ENCODE results near the gene KHDRBS2. TPM values are rescaled to one million over a fixed set of nuclear protein-coding genes. Genes with fewer than 3 reads are reported as not detected.
A peak's percentile ranks its signal among the peaks of the same experiment; 100 is the strongest.

KHDRBS2 gene
- total and polyA plus RNA-seq, 2 experiments from 2014 or later, result 5.4 to 11.7 TPM

- no peaks in the 10 kb centered on the region for H3K36me3 Mint-ChIP-seq (ENCODE audit: low read depth)
These were observed 399.3 kb downstream of the KHDRBS2 start for GRCh38 chr6:61886608-61887259.

GRCh38 chr6:61869632-61870400 is 416.2 kb downstream of the KHDRBS2 start:
- H3K36me3 ChIP-seq (ENCODE audit: insufficient read depth), result no peaks in the 10 kb centered on the region; the same call in 1 of the 2 replicates
- H3K27ac ChIP-seq (ENCODE audit: low read depth), result no peak overlapping the region
- ATAC-seq (no peak), DNase-seq (ENCODE audit: low spot score) (no peak)
- no peak overlapping the region for H3K4me3 ChIP-seq
- H3K4me2 ChIP-seq, result no peak overlapping the region
- no peak overlapping the region for H2AFZ ChIP-seq
- no peaks in the 10 kb centered on the region for H3K79me2 ChIP-seq (replicated peaks; ENCODE audit: insufficient read depth)
- H3K9me3 Mint-ChIP-seq, result peaks cover 33% of the 10 kb centered on the region
- H3K27ac Mint-ChIP-seq, result no peak overlapping the region
- H3K9me2 ChIP-seq (ENCODE audit: insufficient read depth), result no peaks in the 10 kb centered on the region
- H3K4me3 Mint-ChIP-seq, result no peak overlapping the region
- H3K27me3 ChIP-seq (ENCODE audit: insufficient read depth), result no peaks in the 10 kb centered on the region
- peaks cover 20% of the 10 kb centered on the region; the same call in 2 of the 3 replicates for H3K36me3 Mint-ChIP-seq (ENCODE audit: low read depth)
- H3K4me1 ChIP-seq (ENCODE audit: insufficient read depth), result no peaks in the 10 kb centered on the region
- H3F3A ChIP-seq (replicated peaks; ENCODE audit: low read depth), result no peaks in the 10 kb centered on the region
- no peaks in the 10 kb centered on the region for H4K20me1 ChIP-seq (replicated peaks; ENCODE audit: insufficient read depth)
- no peaks in the 10 kb centered on the region for H3K4me1 Mint-ChIP-seq
- H3K27me3 Mint-ChIP-seq (ENCODE audit: insufficient read depth, low read depth, poor library complexity), result peaks cover 4% of the 10 kb centered on the region
- no peak for TF ChIP-seq EZH2phosphoT487 (IDR thresholded peaks at IDR 0.05; ENCODE audit: unreplicated experiment)
- no peak for TF ChIP-seq CREB1 (CRISPR knock-in tag; IDR thresholded peaks at IDR 0.05; ENCODE audit: low read depth)
- TF ChIP-seq REST (IDR thresholded peaks at IDR 0.05; ENCODE audit: unreplicated experiment), result no peak
- no peak for TF ChIP-seq ZNF114 (CRISPR knock-in tag; IDR thresholded peaks at IDR 0.05)
- TF ChIP-seq POLR2AphosphoS5 (IDR thresholded peaks at IDR 0.05; ENCODE audit: low read depth), result no peak
- no peak for TF ChIP-seq NANOG (IDR thresholded peaks at IDR 0.05; ENCODE audit: borderline replicate concordance)
- no peak for TF ChIP-seq CTCF (conservative IDR thresholded peaks at IDR 0.05; ENCODE audit: low read depth in 2 of 2)
- no peak for TF ChIP-seq STAT1 (IDR thresholded peaks at IDR 0.05; ENCODE audit: unreplicated experiment)
- TF ChIP-seq ETS1 (IDR thresholded peaks at IDR 0.05), result no peak
- no peak for TF ChIP-seq JUNB (IDR thresholded peaks at IDR 0.05; ENCODE audit: unreplicated experiment)
- TF ChIP-seq EZH2 (IDR thresholded peaks at IDR 0.05; ENCODE audit: low read depth, unreplicated experiment), result no peak

More at GRCh38 chr6:61886608-61887259, 399.3 kb downstream of the KHDRBS2 start:
- Mint-ChIP-seq H3K4me3 (no peak overlapping the region), H3K27ac (no peak overlapping the region), H3K27me3 (ENCODE audit: insufficient read depth, low read depth, poor library complexity) (no peaks in the 10 kb centered on the region), H3K4me1 (peaks cover 20% of the 10 kb centered on the region; the same call in 2 of the 3 replicates), H3K9me3 (0 out of 3 replicates have a peak, but pooled peaks cover 7% of the 10 kb centered on the region)
- Histone ChIP-seq H3K4me3 (no peak overlapping the region), H3K9me2 (ENCODE audit: insufficient read depth) (no peaks in the 10 kb centered on the region), H3K4me2 (no peak overlapping the region), H3K36me3 (ENCODE audit: insufficient read depth) (no peaks in the 10 kb centered on the region), H3K4me1 (ENCODE audit: insufficient read depth) (peaks cover 5% of the 10 kb centered on the region; the same call in 1 of the 2 replicates), H3F3A (replicated peaks; ENCODE audit: low read depth) (no peaks in the 10 kb centered on the region), H3K27me3 (ENCODE audit: insufficient read depth) (no peaks in the 10 kb centered on the region), H3K27ac (ENCODE audit: low read depth) (no peak overlapping the region), H3K79me2 (replicated peaks; ENCODE audit: insufficient read depth) (no peaks in the 10 kb centered on the region), H2AFZ (no peak overlapping the region), H4K20me1 (replicated peaks; ENCODE audit: insufficient read depth) (no peaks in the 10 kb centered on the region)
- TF ChIP-seq CTCF (conservative IDR thresholded peaks at IDR 0.05; ENCODE audit: low read depth in 2 of 2) (peak in 1 of 2 experiments; percentile 54; a peak in 3 of 4 replicates), NANOG (IDR thresholded peaks at IDR 0.05; ENCODE audit: borderline replicate concordance) (no peak)
- DNase-seq (ENCODE audit: low spot score) (peak; percentile 36), ATAC-seq (peak; percentile 26)

All from GM23338 (cell line).